Measurements from ENCODE around the gene ZBTB6. TPM values are rescaled to one million over a fixed set of nuclear protein-coding genes. Genes with fewer than 3 reads are reported as not detected.

ZBTB6 gene
- total and polyA plus RNA-seq, 2 of the 8 experiments (the other 6 are each of a cell fraction or from before 2014, with no cell fraction given): 2.0 to 10.0 TPM

DNA sequence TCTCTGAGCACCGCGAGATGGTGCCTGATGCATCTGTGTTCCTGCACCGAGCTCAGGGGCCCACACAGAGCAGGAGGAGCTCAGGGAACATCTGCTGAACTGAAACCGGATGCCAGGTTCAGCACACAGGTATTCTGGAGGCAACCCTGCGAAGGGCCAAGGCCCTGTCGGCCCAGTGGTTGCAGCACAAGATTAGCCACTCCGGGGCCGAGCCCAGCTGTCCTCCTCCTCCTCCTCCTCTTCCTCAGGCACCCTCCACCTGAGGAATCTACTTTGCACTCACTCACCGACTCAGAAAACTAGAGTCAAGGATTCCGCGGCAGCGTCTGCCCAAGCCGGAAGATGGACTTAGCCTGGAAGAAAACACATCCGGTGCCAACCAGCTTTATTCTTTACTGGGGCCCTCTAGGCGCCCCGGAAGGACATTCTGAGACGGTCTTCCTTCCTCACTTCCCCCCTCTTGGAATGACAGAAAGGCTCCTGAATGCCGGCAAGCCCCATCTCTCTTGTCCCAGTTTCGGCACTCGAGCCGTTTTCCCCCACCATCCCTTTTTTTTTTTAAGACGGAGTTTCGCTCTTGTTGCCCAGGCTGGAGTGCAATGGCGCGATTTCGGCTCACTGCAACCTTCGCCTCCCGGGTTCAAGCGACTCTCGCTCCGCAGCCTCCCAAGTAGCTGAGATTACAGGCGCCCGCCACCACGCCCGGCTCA is at the start of gene ZBTB6 (continued):
- TF ChIP-seq ASH2L (IDR thresholded peaks at IDR 0.05; ENCODE audit: low read length) (peak; percentile 74), BRCA1 (IDR thresholded peaks at IDR 0.05; ENCODE audit: low read depth, low read length) (no peak), POLR2AphosphoS5 (IDR thresholded peaks at IDR 0.05; ENCODE audit: low read depth, low read length) (peak; percentile 77), SAP30 (IDR thresholded peaks at IDR 0.05; ENCODE audit: insufficient read depth, insufficient replicate concordance, low read length) (peak; percentile 39), SIX5 (IDR thresholded peaks at IDR 0.05; ENCODE audit: low read depth, low read length) (peak; percentile 9; the same call in 1 of the 2 replicates), ATF3 (IDR thresholded peaks at IDR 0.05; ENCODE audit: insufficient read depth, low read depth, low read length) (no peak), MAX (IDR thresholded peaks at IDR 0.05) (peak; percentile 65), SP1 (IDR thresholded peaks at IDR 0.05; ENCODE audit: low read depth, low read length) (0 out of 2 replicates have a peak, but pooled peaks have one; percentile 48), MAFK (IDR thresholded peaks at IDR 0.05; ENCODE audit: low read depth, low read length) (no peak)
- TF ChIP-seq, protein P1, sequence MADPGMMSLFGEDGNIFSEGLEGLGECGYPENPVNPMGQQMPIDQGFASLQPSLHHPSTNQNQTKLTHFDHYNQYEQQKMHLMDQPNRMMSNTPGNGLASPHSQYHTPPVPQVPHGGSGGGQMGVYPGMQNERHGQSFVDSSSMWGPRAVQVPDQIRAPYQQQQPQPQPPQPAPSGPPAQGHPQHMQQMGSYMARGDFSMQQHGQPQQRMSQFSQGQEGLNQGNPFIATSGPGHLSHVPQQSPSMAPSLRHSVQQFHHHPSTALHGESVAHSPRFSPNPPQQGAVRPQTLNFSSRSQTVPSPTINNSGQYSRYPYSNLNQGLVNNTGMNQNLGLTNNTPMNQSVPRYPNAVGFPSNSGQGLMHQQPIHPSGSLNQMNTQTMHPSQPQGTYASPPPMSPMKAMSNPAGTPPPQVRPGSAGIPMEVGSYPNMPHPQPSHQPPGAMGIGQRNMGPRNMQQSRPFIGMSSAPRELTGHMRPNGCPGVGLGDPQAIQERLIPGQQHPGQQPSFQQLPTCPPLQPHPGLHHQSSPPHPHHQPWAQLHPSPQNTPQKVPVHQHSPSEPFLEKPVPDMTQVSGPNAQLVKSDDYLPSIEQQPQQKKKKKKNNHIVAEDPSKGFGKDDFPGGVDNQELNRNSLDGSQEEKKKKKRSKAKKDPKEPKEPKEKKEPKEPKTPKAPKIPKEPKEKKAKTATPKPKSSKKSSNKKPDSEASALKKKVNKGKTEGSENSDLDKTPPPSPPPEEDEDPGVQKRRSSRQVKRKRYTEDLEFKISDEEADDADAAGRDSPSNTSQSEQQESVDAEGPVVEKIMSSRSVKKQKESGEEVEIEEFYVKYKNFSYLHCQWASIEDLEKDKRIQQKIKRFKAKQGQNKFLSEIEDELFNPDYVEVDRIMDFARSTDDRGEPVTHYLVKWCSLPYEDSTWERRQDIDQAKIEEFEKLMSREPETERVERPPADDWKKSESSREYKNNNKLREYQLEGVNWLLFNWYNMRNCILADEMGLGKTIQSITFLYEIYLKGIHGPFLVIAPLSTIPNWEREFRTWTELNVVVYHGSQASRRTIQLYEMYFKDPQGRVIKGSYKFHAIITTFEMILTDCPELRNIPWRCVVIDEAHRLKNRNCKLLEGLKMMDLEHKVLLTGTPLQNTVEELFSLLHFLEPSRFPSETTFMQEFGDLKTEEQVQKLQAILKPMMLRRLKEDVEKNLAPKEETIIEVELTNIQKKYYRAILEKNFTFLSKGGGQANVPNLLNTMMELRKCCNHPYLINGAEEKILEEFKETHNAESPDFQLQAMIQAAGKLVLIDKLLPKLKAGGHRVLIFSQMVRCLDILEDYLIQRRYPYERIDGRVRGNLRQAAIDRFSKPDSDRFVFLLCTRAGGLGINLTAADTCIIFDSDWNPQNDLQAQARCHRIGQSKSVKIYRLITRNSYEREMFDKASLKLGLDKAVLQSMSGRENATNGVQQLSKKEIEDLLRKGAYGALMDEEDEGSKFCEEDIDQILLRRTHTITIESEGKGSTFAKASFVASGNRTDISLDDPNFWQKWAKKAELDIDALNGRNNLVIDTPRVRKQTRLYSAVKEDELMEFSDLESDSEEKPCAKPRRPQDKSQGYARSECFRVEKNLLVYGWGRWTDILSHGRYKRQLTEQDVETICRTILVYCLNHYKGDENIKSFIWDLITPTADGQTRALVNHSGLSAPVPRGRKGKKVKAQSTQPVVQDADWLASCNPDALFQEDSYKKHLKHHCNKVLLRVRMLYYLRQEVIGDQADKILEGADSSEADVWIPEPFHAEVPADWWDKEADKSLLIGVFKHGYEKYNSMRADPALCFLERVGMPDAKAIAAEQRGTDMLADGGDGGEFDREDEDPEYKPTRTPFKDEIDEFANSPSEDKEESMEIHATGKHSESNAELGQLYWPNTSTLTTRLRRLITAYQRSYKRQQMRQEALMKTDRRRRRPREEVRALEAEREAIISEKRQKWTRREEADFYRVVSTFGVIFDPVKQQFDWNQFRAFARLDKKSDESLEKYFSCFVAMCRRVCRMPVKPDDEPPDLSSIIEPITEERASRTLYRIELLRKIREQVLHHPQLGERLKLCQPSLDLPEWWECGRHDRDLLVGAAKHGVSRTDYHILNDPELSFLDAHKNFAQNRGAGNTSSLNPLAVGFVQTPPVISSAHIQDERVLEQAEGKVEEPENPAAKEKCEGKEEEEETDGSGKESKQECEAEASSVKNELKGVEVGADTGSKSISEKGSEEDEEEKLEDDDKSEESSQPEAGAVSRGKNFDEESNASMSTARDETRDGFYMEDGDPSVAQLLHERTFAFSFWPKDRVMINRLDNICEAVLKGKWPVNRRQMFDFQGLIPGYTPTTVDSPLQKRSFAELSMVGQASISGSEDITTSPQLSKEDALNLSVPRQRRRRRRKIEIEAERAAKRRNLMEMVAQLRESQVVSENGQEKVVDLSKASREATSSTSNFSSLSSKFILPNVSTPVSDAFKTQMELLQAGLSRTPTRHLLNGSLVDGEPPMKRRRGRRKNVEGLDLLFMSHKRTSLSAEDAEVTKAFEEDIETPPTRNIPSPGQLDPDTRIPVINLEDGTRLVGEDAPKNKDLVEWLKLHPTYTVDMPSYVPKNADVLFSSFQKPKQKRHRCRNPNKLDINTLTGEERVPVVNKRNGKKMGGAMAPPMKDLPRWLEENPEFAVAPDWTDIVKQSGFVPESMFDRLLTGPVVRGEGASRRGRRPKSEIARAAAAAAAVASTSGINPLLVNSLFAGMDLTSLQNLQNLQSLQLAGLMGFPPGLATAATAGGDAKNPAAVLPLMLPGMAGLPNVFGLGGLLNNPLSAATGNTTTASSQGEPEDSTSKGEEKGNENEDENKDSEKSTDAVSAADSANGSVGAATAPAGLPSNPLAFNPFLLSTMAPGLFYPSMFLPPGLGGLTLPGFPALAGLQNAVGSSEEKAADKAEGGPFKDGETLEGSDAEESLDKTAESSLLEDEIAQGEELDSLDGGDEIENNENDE (IDR thresholded peaks at IDR 0.05; ENCODE audit: insufficient replicate concordance, low read length): no peak

Measured in H1 (cell line).